Head of caudate nucleus (tissue), 42 donors: ENCODE data around the gene LHX3.
A peak's percentile ranks its signal among the peaks of the same experiment; 100 is the strongest.

ENCODE experiments used
- DNase-seq, 42 donors: peaks; one replicate each; pipeline versions ENCODE4 v3.0.0 to v3.0.0-alpha.2; 2020 to 2021; ENCODE audit warnings: mixed read lengths in 7 of 42
- intact Hi-C: fragments of 100-400 bp; cut with DNase I; formaldehyde crosslinking; loops from one replicate; pipeline ENCODE4 v1.15.0; 2022

Gene LHX3

GRCh38 chr9:136171801-136172411, 33.0 kb downstream of the LHX3 start:
- no peak for DNase-seq
- intact Hi-C loops: loop anchor here (10.0 kb wide), 1 partner anchor 113 kb away; no protein-coding TSS in a partner anchor

GRCh38 chr9:136171009-136171800, 33.7 kb downstream of the LHX3 start:
- no peak for DNase-seq
- intact Hi-C loops: loop anchor here (10.0 kb wide), 1 partner anchor 114 kb away; no protein-coding TSS in a partner anchor

- intact Hi-C loops: loop anchor here (10.0 kb wide), 1 partner anchor 115 kb away; no protein-coding TSS in a partner anchor
- DNase-seq: peak in 38 of 42 donors; percentile 9 to 73 (median 48)
Observed at GRCh38 chr9:136170006-136170901, 34.7 kb downstream of the LHX3 start.

- no peak for DNase-seq
- intact Hi-C loops: no loop called here
Observed at GRCh38 chr9:136169495-136169894, 35.4 kb downstream of the LHX3 start.

- intact Hi-C loops: no loop called here
- DNase-seq: no peak
Observed at GRCh38 chr9:136163248-136163850, 41.6 kb downstream of the LHX3 start.

GRCh38 chr9:136160995-136161610, 43.8 kb downstream of the LHX3 start:
- DNase-seq: no peak
- intact Hi-C loops: no loop called here

- no peak for DNase-seq
- intact Hi-C loops: no loop called here
Observed at GRCh38 chr9:136160381-136160841, 44.5 kb downstream of the LHX3 start.

GRCh38 chr9:136159851-136160250, 45.1 kb downstream of the LHX3 start:
- no peak for DNase-seq
- intact Hi-C loops: no loop called here

GRCh38 chr9:136157477-136158265, 47.3 kb downstream of the LHX3 start:
- no peak for DNase-seq
- intact Hi-C loops: no loop called here

GRCh38 chr9:136156209-136157120, 48.5 kb downstream of the LHX3 start:
- no peak for DNase-seq
- intact Hi-C loops: no loop called here

- intact Hi-C loops: no loop called here
- DNase-seq: no peak
Observed at GRCh38 chr9:136155576-136155975, 49.4 kb downstream of the LHX3 start.

- intact Hi-C loops: no loop called here
- no peak for DNase-seq
Observed at GRCh38 chr9:136154943-136155342, 50.0 kb downstream of the LHX3 start.

- no peak for DNase-seq
- intact Hi-C loops: no loop called here
Observed at GRCh38 chr9:136153381-136154065, 51.4 kb downstream of the LHX3 start.

GRCh38 chr9:136152931-136153330, 52.0 kb downstream of the LHX3 start:
- intact Hi-C loops: no loop called here
- DNase-seq: no peak

GRCh38 chr9:136152543-136152866, 52.4 kb downstream of the LHX3 start:
- no peak for DNase-seq
- intact Hi-C loops: no loop called here

GRCh38 chr9:136151848-136152542, 52.9 kb downstream of the LHX3 start:
- intact Hi-C loops: no loop called here
- no peak for DNase-seq
